H9 (cell line): ENCODE results near the gene RHBDD2. TPM values are rescaled to one million over a fixed set of nuclear protein-coding genes. Genes with fewer than 3 reads are reported as not detected.

Source experiments
- DNase-seq: peaks from one replicate; pipeline ENCODE4 v3.0.0-alpha.2; 2017
- H2AFZ ChIP-seq: one replicate; pipeline ENCODE4 v1.6.1; 2013; ENCODE audit warnings: mild to moderate bottlenecking, low read length, control low read depth, moderate library complexity
- H2AK5ac ChIP-seq: 2 replicates; pipeline ENCODE4 v1.6.1; 2013; ENCODE audit warnings: low read length, control low read depth, mixed read lengths; ENCODE audit not compliant: insufficient read length
- H2BK120ac ChIP-seq: one replicate; pipeline ENCODE4 v1.6.1; 2013; ENCODE audit warnings: low read depth, mild to moderate bottlenecking, low read length, control low read depth, inconsistent platforms; ENCODE audit not compliant: poor library complexity, severe bottlenecking
- H2BK12ac ChIP-seq: 2 replicates; pipeline ENCODE4 v1.6.1; 2013; ENCODE audit warnings: low read length, control low read depth, mixed read lengths, low read depth; ENCODE audit not compliant: insufficient read length
- H2BK15ac ChIP-seq: 2 replicates; pipeline ENCODE4 v1.6.1; 2013; ENCODE audit warnings: low read depth, low read length, control low read depth
- H2BK20ac ChIP-seq: one replicate; pipeline ENCODE4 v1.6.1; 2013; ENCODE audit warnings: low read depth, mild to moderate bottlenecking, low read length, control low read depth, inconsistent platforms; ENCODE audit not compliant: poor library complexity, severe bottlenecking
- H2BK5ac ChIP-seq: 2 replicates; pipeline ENCODE4 v1.6.1; 2013; ENCODE audit warnings: low read length, control low read depth, mixed read lengths; ENCODE audit not compliant: insufficient read length
- H3K14ac ChIP-seq: 2 replicates; pipeline ENCODE4 v1.6.1; 2013; ENCODE audit warnings: low read length, control low read depth; ENCODE audit not compliant: insufficient read depth
- H3K18ac ChIP-seq: 2 replicates; pipeline ENCODE4 v1.6.1; 2013; ENCODE audit warnings: low read depth, mild to moderate bottlenecking, mixed read lengths, low read length, control low read depth; ENCODE audit not compliant: insufficient read length
- H3K23ac ChIP-seq: 2 replicates; pipeline ENCODE4 v1.6.1; 2013; ENCODE audit warnings: low read length, control low read depth, mixed read lengths, low read depth; ENCODE audit not compliant: insufficient read length
- H3K23me2 ChIP-seq: 2 replicates; pipeline ENCODE4 v1.6.1; 2013; ENCODE audit warnings: low read depth, mild to moderate bottlenecking, mixed read lengths, low read length, control low read depth; ENCODE audit not compliant: insufficient read length, poor library complexity, severe bottlenecking
- H3K27ac ChIP-seq: 2 replicates; pipeline ENCODE4 v1.5.1; 2013; ENCODE audit warnings: low read length, control low read depth, mixed read lengths, low read depth; ENCODE audit not compliant: insufficient read length
- H3K27me3 ChIP-seq: 2 replicates; pipeline ENCODE4 v1.6.1; 2013; ENCODE audit warnings: low read length, control low read depth, inconsistent platforms; ENCODE audit not compliant: insufficient read depth
- H3K4ac ChIP-seq: 2 replicates; pipeline ENCODE4 v1.6.1; 2013; ENCODE audit warnings: low read depth, mild to moderate bottlenecking, control low read depth, inconsistent platforms, low read length, moderate library complexity
- H3K4me1 ChIP-seq: 2 replicates; pipeline ENCODE4 v1.6.1; 2013; ENCODE audit warnings: low read length, control low read depth, inconsistent platforms; ENCODE audit not compliant: insufficient read depth
- H3K4me2 ChIP-seq: 2 replicates; pipeline ENCODE4 v1.6.1; 2013; ENCODE audit warnings: low read length, control low read depth, mixed read lengths; ENCODE audit not compliant: insufficient read length, insufficient read depth
- H3K56ac ChIP-seq: 2 replicates; pipeline ENCODE4 v1.6.1; 2013; ENCODE audit warnings: low read depth, mild to moderate bottlenecking, mixed read lengths, low read length, control low read depth; ENCODE audit not compliant: insufficient read length
- H3K79me1 ChIP-seq: 2 replicates; pipeline ENCODE4 v1.6.1; 2013; ENCODE audit warnings: low read depth, mild to moderate bottlenecking, moderate library complexity, low read length, control low read depth, inconsistent platforms; ENCODE audit not compliant: insufficient read depth, poor library complexity, severe bottlenecking
- H3K79me2 ChIP-seq: 2 replicates; pipeline ENCODE4 v1.6.1; 2013; ENCODE audit warnings: low read length, control low read depth, inconsistent platforms; ENCODE audit not compliant: insufficient read depth
- H3K9ac ChIP-seq: 2 replicates; pipeline ENCODE4 v1.6.1; 2013; ENCODE audit warnings: low read length, control low read depth, mixed read lengths; ENCODE audit not compliant: insufficient read length; ENCODE audit errors: extremely low read depth
- H3K9me3 ChIP-seq: one replicate; pipeline ENCODE4 v1.6.1; 2013; ENCODE audit warnings: low read depth, low read length, inconsistent platforms; ENCODE audit not compliant: control insufficient read depth
- H3T11ph ChIP-seq: one replicate; pipeline ENCODE4 v1.6.1; 2013; ENCODE audit warnings: mild to moderate bottlenecking, low read length, control low read depth, inconsistent platforms
- H4K20me1 ChIP-seq: one replicate; pipeline ENCODE4 v1.6.1; 2013; ENCODE audit not compliant: control insufficient read depth, insufficient read length, insufficient read depth
- H4K5ac ChIP-seq: 2 replicates; pipeline ENCODE4 v1.6.1; 2013; ENCODE audit warnings: low read depth, mild to moderate bottlenecking, mixed read lengths, low read length, control low read depth; ENCODE audit not compliant: insufficient read length
- H4K8ac ChIP-seq: replicated peaks from 2 replicates; pipeline ENCODE4 v1.6.1; 2013; ENCODE audit warnings: low read length, control low read depth, mixed read lengths, low read depth; ENCODE audit not compliant: insufficient read length
- H4K91ac ChIP-seq: 2 replicates; pipeline ENCODE4 v1.6.1; 2013; ENCODE audit warnings: low read depth, mild to moderate bottlenecking, moderate library complexity, mixed read lengths, low read length, control low read depth; ENCODE audit not compliant: insufficient read length
- H3K27ac Mint-ChIP-seq, 3 experiments: 2 replicates in 2 of 3; 3 replicates in 1 of 3; pipeline ENCODE4 v1.8.0; 2020 to 2021; ENCODE audit warnings: mixed read lengths in 3 of 3, mild to moderate bottlenecking in 1 of 3, moderate library complexity in 1 of 3
- H3K27me3 Mint-ChIP-seq: 2 replicates; pipeline ENCODE4 v1.8.0; 2021; ENCODE audit warnings: low read depth, mild to moderate bottlenecking, moderate library complexity, mixed read lengths
- H3K36me3 Mint-ChIP-seq, 3 experiments: 2 replicates in 2 of 3; 3 replicates in 1 of 3; pipeline ENCODE4 v1.8.0; 2020 to 2021; ENCODE audit warnings: low read depth in 3 of 3, mixed read lengths in 3 of 3; ENCODE audit not compliant: insufficient read depth in 1 of 3
- H3K4me1 Mint-ChIP-seq, 2 experiments: 2 replicates each; pipeline ENCODE4 v1.8.0; 2020; ENCODE audit warnings: mixed read lengths in 2 of 2
- H3K4me3 Mint-ChIP-seq, 2 experiments: 2 replicates in 1 of 2; 3 replicates in 1 of 2; pipeline ENCODE4 v1.8.0; 2020 to 2021; ENCODE audit warnings: mild to moderate bottlenecking in 2 of 2, mixed read lengths in 2 of 2, moderate library complexity in 1 of 2
- H3K9me3 Mint-ChIP-seq, 2 experiments: 2 replicates in 1 of 2; 3 replicates in 1 of 2; pipeline ENCODE4 v1.8.0; 2020; ENCODE audit warnings: mild to moderate bottlenecking in 2 of 2, mixed read lengths in 2 of 2, moderate library complexity in 1 of 2
- total RNA-seq: library from RNA; stranded (reverse); gene quantifications from 2 replicates; pipeline ENCODE4 v1.2.1, GENCODE V29; 2021
- TF ChIP-seq, protein P1 (sequence below): fragments of 200-600 bp; sonication (generic); conservative IDR thresholded peaks from 3 replicates; pipeline ENCODE4 v1.8.0; 2021; ENCODE audit warnings: antibody characterized with exemption, mild to moderate bottlenecking

Gene RHBDD2
- total RNA-seq, 1 experiment from 2014 or later: 30.0 TPM

DNA sequence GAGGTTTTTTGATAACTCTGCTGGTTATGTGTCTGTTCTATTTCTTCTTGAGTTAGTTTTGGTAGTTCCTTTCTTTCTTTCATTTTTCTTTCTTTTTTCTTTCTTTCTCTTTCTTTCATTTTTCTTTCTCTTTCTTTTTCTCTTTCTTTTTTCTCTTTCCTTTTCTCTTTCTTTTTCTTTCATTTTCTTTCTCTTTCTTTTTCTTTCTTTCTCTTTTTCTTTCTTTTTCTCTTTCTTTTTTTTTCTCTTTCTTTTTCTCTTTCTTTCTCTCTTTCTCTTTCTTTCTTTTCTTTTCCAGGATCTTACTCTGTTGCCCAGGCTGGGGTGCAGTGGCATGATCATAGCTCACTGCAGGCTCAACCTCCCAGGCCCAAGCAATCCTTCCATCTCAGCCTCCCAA lies 20.4 kb upstream of the RHBDD2 start:
- TF ChIP-seq, protein P1, sequence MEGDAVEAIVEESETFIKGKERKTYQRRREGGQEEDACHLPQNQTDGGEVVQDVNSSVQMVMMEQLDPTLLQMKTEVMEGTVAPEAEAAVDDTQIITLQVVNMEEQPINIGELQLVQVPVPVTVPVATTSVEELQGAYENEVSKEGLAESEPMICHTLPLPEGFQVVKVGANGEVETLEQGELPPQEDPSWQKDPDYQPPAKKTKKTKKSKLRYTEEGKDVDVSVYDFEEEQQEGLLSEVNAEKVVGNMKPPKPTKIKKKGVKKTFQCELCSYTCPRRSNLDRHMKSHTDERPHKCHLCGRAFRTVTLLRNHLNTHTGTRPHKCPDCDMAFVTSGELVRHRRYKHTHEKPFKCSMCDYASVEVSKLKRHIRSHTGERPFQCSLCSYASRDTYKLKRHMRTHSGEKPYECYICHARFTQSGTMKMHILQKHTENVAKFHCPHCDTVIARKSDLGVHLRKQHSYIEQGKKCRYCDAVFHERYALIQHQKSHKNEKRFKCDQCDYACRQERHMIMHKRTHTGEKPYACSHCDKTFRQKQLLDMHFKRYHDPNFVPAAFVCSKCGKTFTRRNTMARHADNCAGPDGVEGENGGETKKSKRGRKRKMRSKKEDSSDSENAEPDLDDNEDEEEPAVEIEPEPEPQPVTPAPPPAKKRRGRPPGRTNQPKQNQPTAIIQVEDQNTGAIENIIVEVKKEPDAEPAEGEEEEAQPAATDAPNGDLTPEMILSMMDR: no peak
- no peak overlapping the region for H3K27ac Mint-ChIP-seq
- Histone ChIP-seq H3K14ac (no peak overlapping the region), H3K4me2 (no peak overlapping the region), H3K9me3 (no peaks in the 10 kb centered on the region), H2BK20ac (no peak overlapping the region), H2BK120ac (no peak overlapping the region), H4K5ac (no peak overlapping the region), H4K20me1 (no peaks in the 10 kb centered on the region), H2AFZ (no peak overlapping the region), H3T11ph (no peak overlapping the region), H4K8ac (no peak overlapping the region), H3K79me2 (no peaks in the 10 kb centered on the region), H3K56ac (no peak overlapping the region), H2BK5ac (no peak overlapping the region), H3K9ac (no peak overlapping the region), H3K18ac (no peak overlapping the region), H3K23ac (no peak overlapping the region), H2BK12ac (no peak overlapping the region), H2BK15ac (no peak overlapping the region), H3K23me2 (no peaks in the 10 kb centered on the region), H2AK5ac (no peak overlapping the region), H3K4ac (no peak overlapping the region), H3K79me1 (no peaks in the 10 kb centered on the region), H4K91ac (no peak overlapping the region), H3K4me1 (no peaks in the 10 kb centered on the region), H3K27me3 (no peaks in the 10 kb centered on the region), H3K27ac (no peak overlapping the region)
- no peaks in the 10 kb centered on the region; a peak in 1 of 5 replicates for H3K9me3 Mint-ChIP-seq
- H3K27me3 Mint-ChIP-seq: no peaks in the 10 kb centered on the region
- DNase-seq: no peak
- H3K36me3 Mint-ChIP-seq: no peaks in the 10 kb centered on the region; a peak in 1 of 7 replicates
- no peaks in the 10 kb centered on the region for H3K4me1 Mint-ChIP-seq
- no peak overlapping the region for H3K4me3 Mint-ChIP-seq
